IMR-90 (cell line): ENCODE measurements around the gene IFFO2. TPM values are rescaled to one million over a fixed set of nuclear protein-coding genes. Genes with fewer than 3 reads are reported as not detected.

Experiments
- ATAC-seq: fragments of 200-7000 bp; cut with Tn5 transposase; 2 replicates; pipeline ENCODE4 v1.9.1; 2020; ENCODE audit warnings: low read depth, mild to moderate bottlenecking, moderate library complexity
- BruUV-seq: library from RNA; stranded (reverse); fragments of 400-500 nt; replicated peaks from 2 replicates; lab custom pipeline; 2021; lab: Mats Ljungman, UMichigan
- CTCF ChIA-PET: fragments of 300-600 bp; formaldehyde crosslinking; extraction: SDS; loops from one replicate; lab custom pipeline; 2021; ENCODE audit warnings: antibody characterized with exemption; lab: Yijun Ruan, JAX
- POLR2A ChIA-PET: fragments of 300-600 bp; sonication (Branson Sonifier 250); formaldehyde crosslinking; loops from one replicate; lab custom pipeline; 2022; ENCODE audit warnings: antibody characterized with exemption; ENCODE audit not compliant: unreplicated experiment; lab: Charles Lee
- DNase-seq: peaks from one replicate; pipeline ENCODE4 v3.0.0; 2013
- H2AFZ ChIP-seq: replicated peaks from 2 replicates; pipeline ENCODE3; 2013; ENCODE audit warnings: low read length, mild to moderate bottlenecking; ENCODE audit not compliant: poor library complexity
- H2AK5ac ChIP-seq: 2 replicates; pipeline ENCODE4 v1.6.1; 2013; ENCODE audit warnings: low read depth, low read length, inconsistent platforms
- H2AK9ac ChIP-seq: replicated peaks from 2 replicates; pipeline ENCODE3; 2013; ENCODE audit warnings: mild to moderate bottlenecking, low read depth, low read length, moderate library complexity; ENCODE audit not compliant: poor library complexity
- H2BK120ac ChIP-seq: 2 replicates; pipeline ENCODE4 v1.6.1; 2013; ENCODE audit warnings: low read depth, low read length, inconsistent platforms
- H2BK15ac ChIP-seq: 3 replicates; pipeline ENCODE4 v1.6.1; 2013; ENCODE audit warnings: low read depth, low read length, inconsistent platforms
- H2BK20ac ChIP-seq: 2 replicates; pipeline ENCODE4 v1.6.1; 2013; ENCODE audit warnings: low read depth, mild to moderate bottlenecking, inconsistent platforms, low read length, moderate library complexity
- H2BK5ac ChIP-seq: 2 replicates; pipeline ENCODE4 v1.6.1; 2013; ENCODE audit warnings: mild to moderate bottlenecking, low read depth, low read length, inconsistent platforms; ENCODE audit not compliant: poor library complexity, severe bottlenecking
- H3K14ac ChIP-seq: replicated peaks from 2 replicates; pipeline ENCODE4 v1.6.1; 2013; ENCODE audit warnings: low read depth, low read length, inconsistent platforms
- H3K18ac ChIP-seq: 2 replicates; pipeline ENCODE4 v1.6.1; 2013; ENCODE audit warnings: low read depth, low read length, control low read depth
- H3K23ac ChIP-seq: 2 replicates; pipeline ENCODE4 v1.6.1; 2013; ENCODE audit warnings: low read depth, low read length, inconsistent platforms
- H3K27ac ChIP-seq: 2 replicates; pipeline ENCODE4 v1.5.1; 2013; ENCODE audit warnings: mild to moderate bottlenecking, control low read depth, low read length; ENCODE audit not compliant: insufficient read depth
- H3K27me3 ChIP-seq: 2 replicates; pipeline ENCODE4 v1.6.1; 2013; ENCODE audit warnings: low read length; ENCODE audit not compliant: control insufficient read depth, insufficient read depth
- H3K36me3 ChIP-seq: 2 replicates; pipeline ENCODE4 v1.6.1; 2013; ENCODE audit warnings: low read length, mixed read lengths; ENCODE audit not compliant: control insufficient read depth, insufficient read depth
- H3K4ac ChIP-seq: 2 replicates; pipeline ENCODE4 v1.6.1; 2013; ENCODE audit warnings: low read depth, low read length, inconsistent platforms
- H3K4me1 ChIP-seq: 2 replicates; pipeline ENCODE4 v1.6.1; 2013; ENCODE audit warnings: low read length, mixed read lengths; ENCODE audit not compliant: control insufficient read depth, insufficient read depth
- H3K4me2 ChIP-seq: 2 replicates; pipeline ENCODE4 v1.6.1; 2013; ENCODE audit warnings: low read depth, mild to moderate bottlenecking, control low read depth, low read length, moderate library complexity
- H3K4me3 ChIP-seq: 2 replicates; pipeline ENCODE4 v1.5.1; 2013; ENCODE audit warnings: low read depth, mild to moderate bottlenecking, control low read depth, low read length, moderate library complexity; ENCODE audit not compliant: insufficient read depth
- H3K56ac ChIP-seq: 2 replicates; pipeline ENCODE4 v1.6.1; 2013; ENCODE audit warnings: low read length, inconsistent platforms; ENCODE audit not compliant: insufficient read depth; ENCODE audit errors: extremely low read depth
- H3K79me1 ChIP-seq, 2 experiments: 2 replicates each; pipeline ENCODE4 v1.6.1; 2013; ENCODE audit warnings: low read length in 2 of 2, inconsistent platforms in 1 of 2, low read depth in 1 of 2
- H3K9ac ChIP-seq: 2 replicates; pipeline ENCODE4 v1.6.1; 2013; ENCODE audit warnings: low read depth, low read length, control low read depth
- H3K9me1 ChIP-seq: 2 replicates; pipeline ENCODE4 v1.6.1; 2013; ENCODE audit warnings: low read length, inconsistent platforms; ENCODE audit not compliant: insufficient read depth
- H3K9me3 ChIP-seq: 2 replicates; pipeline ENCODE4 v1.6.1; 2013; ENCODE audit warnings: low read length; ENCODE audit not compliant: control insufficient read depth, insufficient read depth
- H4K20me1 ChIP-seq: 2 replicates; pipeline ENCODE4 v1.6.1; 2013; ENCODE audit warnings: low read length, inconsistent platforms; ENCODE audit not compliant: insufficient read depth
- H4K5ac ChIP-seq: 2 replicates; pipeline ENCODE4 v1.6.1; 2013; ENCODE audit warnings: mild to moderate bottlenecking, low read depth, low read length, control low read depth
- H4K8ac ChIP-seq, 2 experiments: 2 replicates each; pipeline ENCODE4 v1.6.1; 2013; ENCODE audit warnings: low read depth in 2 of 2, low read length in 2 of 2, control low read depth in 1 of 2, inconsistent platforms in 1 of 2
- H4K91ac ChIP-seq: 2 replicates; pipeline ENCODE4 v1.6.1; 2013; ENCODE audit warnings: low read depth, low read length, inconsistent platforms; ENCODE audit not compliant: insufficient read depth
- CEBPB ChIP-seq: IDR thresholded peaks from 2 replicates; pipeline ENCODE4 v1.6.1; 2012; ENCODE audit warnings: low read depth, low read length, improper control_type of control experiment
- CHD1 ChIP-seq: IDR thresholded peaks from 2 replicates; pipeline ENCODE4 v1.6.1; 2012; ENCODE audit warnings: low read depth, low read length, improper control_type of control experiment
- ELK1 ChIP-seq: fragments of 150-350 bp; IDR thresholded peaks from 2 replicates; pipeline ENCODE4 v1.6.1; 2016; ENCODE audit warnings: low read depth, mild to moderate bottlenecking, low read length, moderate library complexity, borderline replicate concordance
- FOS ChIP-seq: fragments of 150-350 bp; IDR thresholded peaks from 2 replicates; pipeline ENCODE4 v1.6.1; 2016; ENCODE audit warnings: low read depth, low read length
- MAFK ChIP-seq: IDR thresholded peaks from 2 replicates; pipeline ENCODE4 v1.6.1; 2012; ENCODE audit warnings: low read depth, low read length, improper control_type of control experiment
- MAZ ChIP-seq: IDR thresholded peaks from 2 replicates; pipeline ENCODE4 v1.6.1; 2012; ENCODE audit warnings: low read depth, mild to moderate bottlenecking, low read length, improper control_type of control experiment, moderate library complexity, borderline replicate concordance
- MXI1 ChIP-seq: IDR thresholded peaks from 2 replicates; pipeline ENCODE4 v1.6.1; 2012; ENCODE audit warnings: low read depth, mild to moderate bottlenecking, low read length, moderate library complexity, borderline replicate concordance
- NFE2L2 ChIP-seq: fragments of 150-350 bp; IDR thresholded peaks from 2 replicates; pipeline ENCODE4 v1.6.1; 2016; ENCODE audit warnings: low read depth, mild to moderate bottlenecking, low read length
- POLR2A ChIP-seq: IDR thresholded peaks from 2 replicates; pipeline ENCODE4 v1.6.1; 2012; ENCODE audit warnings: mild to moderate bottlenecking, low read depth, low read length
- RAD21 ChIP-seq: IDR thresholded peaks from 2 replicates; pipeline ENCODE4 v1.6.1; 2012; ENCODE audit warnings: low read length, improper control_type of control experiment
- RCOR1 ChIP-seq: IDR thresholded peaks from 2 replicates; pipeline ENCODE4 v1.6.1; 2012; ENCODE audit warnings: mild to moderate bottlenecking, low read length, improper control_type of control experiment; ENCODE audit not compliant: insufficient replicate concordance
- RFX5 ChIP-seq: IDR thresholded peaks from 2 replicates; pipeline ENCODE4 v1.8.0; 2012; ENCODE audit warnings: low read depth, mild to moderate bottlenecking, low read length, moderate library complexity
- SMC3 ChIP-seq: fragments of 150-350 bp; IDR thresholded peaks from 2 replicates; pipeline ENCODE4 v1.6.1; 2016; ENCODE audit warnings: low read depth, mild to moderate bottlenecking, antibody characterized with exemption, low read length, moderate library complexity
- USF2 ChIP-seq: fragments of 150-350 bp; IDR thresholded peaks from 2 replicates; pipeline ENCODE4 v1.6.1; 2017; ENCODE audit warnings: mild to moderate bottlenecking, antibody characterized with exemption, low read length, low read depth
- WGBS, 2 experiments: methylation state at CpG; one replicate each; pipeline versions ENCODE4 v1.1.5 to v1.1.7; 2013; ENCODE audit warnings: missing lambda C conversion rate in 2 of 2; ENCODE audit not compliant: insufficient read length in 1 of 2; ENCODE audit errors: extremely low coverage in 2 of 2; 5-methylcytosine and 5-hydroxymethylcytosine counted together
- dilution Hi-C: fragments of 300-500 bp; cut with HindIII; formaldehyde crosslinking; loops from one replicate; pipeline ENCODE4 v1.14.3; 2018; ENCODE audit warnings: low sequenced_read_pairs; ENCODE audit not compliant: unreplicated experiment
- in situ Hi-C: fragments of 300-500 bp; cut with MboI; formaldehyde crosslinking; loops from 3 replicates; pipeline ENCODE4 v1.14.3; 2019; ENCODE audit warnings: low sequenced_read_pairs, inconsistent platforms, mixed read lengths
- intact Hi-C: fragments of 100-400 bp; cut with micrococcal nuclease; formaldehyde crosslinking; loops from 2 replicates; pipeline ENCODE4 v1.10.0; 2022
- polyA plus RNA-seq, 3 experiments: library from polyadenylated mRNA; depleted of rRNA; stranded (reverse); fragments of >200 nt; gene quantifications; 2 replicates each; pipeline ENCODE4 v1.2.3, GENCODE V29; 2012; ENCODE audit warnings: low replicate concordance in 1 of 3
- total RNA-seq: library from RNA; depleted of rRNA; stranded (reverse); fragments of >200 nt; gene quantifications from 2 replicates; pipeline ENCODE4 v1.2.3, GENCODE V29; 2012
- TF ChIP-seq, protein P1 (sequence below): conservative IDR thresholded peaks from 2 replicates; pipeline ENCODE4 v1.5.1; 2012; ENCODE audit warnings: mild to moderate bottlenecking, low read depth, low read length, improper control_type of control experiment

The IFFO2 gene
- total and polyA plus RNA-seq, 2 of the 4 experiments (the other 2 are of a cell fraction), result 14.5 to 18.2 TPM

DNA sequence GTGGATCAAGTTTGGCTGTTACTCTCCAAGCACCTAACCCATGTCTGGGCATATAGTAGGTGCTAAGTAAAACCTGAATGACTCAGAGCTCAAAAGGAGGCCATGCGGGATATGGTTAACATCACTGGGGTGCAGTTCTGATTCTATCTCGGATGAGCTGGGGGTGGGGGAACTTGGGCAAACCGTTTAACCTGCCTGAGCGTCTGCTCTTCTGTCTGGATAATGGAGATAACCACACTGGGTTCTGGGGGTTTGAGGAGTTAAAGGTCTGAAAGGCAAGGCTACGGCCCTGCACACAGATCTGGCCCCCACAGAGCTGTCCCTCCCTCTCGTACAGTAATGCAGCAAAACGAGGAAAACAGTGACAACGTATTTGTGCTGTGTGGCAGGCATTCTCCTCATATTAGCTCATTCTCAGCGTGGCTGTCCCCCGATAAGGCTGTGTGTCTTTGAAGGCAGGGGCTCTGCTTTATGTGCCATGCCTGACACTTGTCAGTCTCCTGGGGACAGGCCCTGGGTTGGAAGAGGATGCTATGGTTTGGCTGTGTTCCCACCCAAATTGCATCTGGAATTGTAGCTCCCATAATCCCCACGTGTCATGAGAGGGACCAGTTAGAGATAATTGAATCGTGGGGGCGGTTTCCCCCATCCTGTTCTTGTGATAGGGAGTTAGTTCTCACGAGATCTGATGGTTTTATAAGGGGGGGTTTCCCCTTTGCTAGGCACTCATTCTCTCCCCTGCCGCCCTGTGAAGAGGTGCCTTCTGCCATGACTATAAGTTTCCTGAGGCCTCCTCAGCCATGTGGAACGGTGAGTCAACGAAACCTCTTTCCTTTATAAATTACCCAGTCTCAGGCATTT is 47.3 kb downstream of the IFFO2 start:
- Histone ChIP-seq H3K36me3 (peaks cover 30% of the 10 kb centered on the region), H2AFZ (no peak overlapping the region), H3K23ac (no peak overlapping the region), H3K56ac (no peak overlapping the region), H4K5ac (no peak overlapping the region), H3K9ac (no peak overlapping the region), H2BK15ac (no peak overlapping the region), H4K91ac (no peak overlapping the region), H2BK5ac (no peak overlapping the region), H3K79me1 (peaks cover 6 to 16% of the 10 kb centered on the region in 2 experiments; a peak in 3 of 4 replicates), H4K8ac (no peak overlapping the region), H2AK9ac (no peak overlapping the region), H3K4ac (no peak overlapping the region), H2BK20ac (no peak overlapping the region), H2AK5ac (no peak overlapping the region), H3K9me1 (no peaks in the 10 kb centered on the region), H3K4me1 (peaks cover 4% of the 10 kb centered on the region; the same call in 1 of the 2 replicates), H3K18ac (no peak overlapping the region), H3K4me3 (no peak overlapping the region), H3K4me2 (no peak overlapping the region), H4K20me1 (0 out of 2 replicates have a peak, but pooled peaks cover 9% of the 10 kb centered on the region), H2BK120ac (no peak overlapping the region), H3K14ac (no peak overlapping the region), H3K27me3 (no peaks in the 10 kb centered on the region), H3K9me3 (no peaks in the 10 kb centered on the region), H3K27ac (no peak overlapping the region)
- no TSS peak for BruUV-seq
- ATAC-seq, result no peak
- in situ Hi-C loops (no loop called here), dilution Hi-C loops (no loop called here), intact Hi-C loops (no loop called here)
- DNase-seq, result no peak
- ChIA-PET CTCF (no interaction called here), POLR2A (no interaction called here)
- 96% methylated on average over 3 of the region's 17 CpGs; no CpG with 5 or more reads in 1 of the 2 experiments for WGBS, 2 experiments
- TF ChIP-seq NFE2L2 (no peak), RFX5 (no peak), ELK1 (no peak), CHD1 (no peak), MXI1 (no peak), CEBPB (no peak), POLR2A (no peak), RCOR1 (no peak), USF2 (no peak), FOS (no peak), SMC3 (no peak), MAZ (no peak), MAFK (no peak), RAD21 (no peak)
- TF ChIP-seq, protein P1, sequence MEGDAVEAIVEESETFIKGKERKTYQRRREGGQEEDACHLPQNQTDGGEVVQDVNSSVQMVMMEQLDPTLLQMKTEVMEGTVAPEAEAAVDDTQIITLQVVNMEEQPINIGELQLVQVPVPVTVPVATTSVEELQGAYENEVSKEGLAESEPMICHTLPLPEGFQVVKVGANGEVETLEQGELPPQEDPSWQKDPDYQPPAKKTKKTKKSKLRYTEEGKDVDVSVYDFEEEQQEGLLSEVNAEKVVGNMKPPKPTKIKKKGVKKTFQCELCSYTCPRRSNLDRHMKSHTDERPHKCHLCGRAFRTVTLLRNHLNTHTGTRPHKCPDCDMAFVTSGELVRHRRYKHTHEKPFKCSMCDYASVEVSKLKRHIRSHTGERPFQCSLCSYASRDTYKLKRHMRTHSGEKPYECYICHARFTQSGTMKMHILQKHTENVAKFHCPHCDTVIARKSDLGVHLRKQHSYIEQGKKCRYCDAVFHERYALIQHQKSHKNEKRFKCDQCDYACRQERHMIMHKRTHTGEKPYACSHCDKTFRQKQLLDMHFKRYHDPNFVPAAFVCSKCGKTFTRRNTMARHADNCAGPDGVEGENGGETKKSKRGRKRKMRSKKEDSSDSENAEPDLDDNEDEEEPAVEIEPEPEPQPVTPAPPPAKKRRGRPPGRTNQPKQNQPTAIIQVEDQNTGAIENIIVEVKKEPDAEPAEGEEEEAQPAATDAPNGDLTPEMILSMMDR, result no peak
